Uterus (tissue), 2 donors: ENCODE data around the gene UBAP1.
"Not testable (repeated sequence)": the region's sequence is repeated elsewhere in the genome, so short reads cannot be mapped to it uniquely, and the experiment has no call there.

Experiments
- POLR2A ChIP-seq, 2 donors: fragments of 450-650 bp; IDR thresholded peaks; one replicate each; pipeline ENCODE4 v1.6.1; 2016; ENCODE audit warnings: antibody characterized with exemption in 2 of 2, mild to moderate bottlenecking in 1 of 2, moderate library complexity in 1 of 2
- TF ChIP-seq, protein P1 (sequence below), 4 experiments: fragments of 200-600 bp in 2 of 4; fragments of 450-650 bp in 2 of 4; sonication (generic) in 2 of 4; IDR thresholded peaks; one replicate each; pipeline ENCODE4 v1.5.1; 2016 to 2019; ENCODE audit warnings: antibody characterized with exemption in 4 of 4, mild to moderate bottlenecking in 2 of 4, moderate library complexity in 1 of 4

DNA sequence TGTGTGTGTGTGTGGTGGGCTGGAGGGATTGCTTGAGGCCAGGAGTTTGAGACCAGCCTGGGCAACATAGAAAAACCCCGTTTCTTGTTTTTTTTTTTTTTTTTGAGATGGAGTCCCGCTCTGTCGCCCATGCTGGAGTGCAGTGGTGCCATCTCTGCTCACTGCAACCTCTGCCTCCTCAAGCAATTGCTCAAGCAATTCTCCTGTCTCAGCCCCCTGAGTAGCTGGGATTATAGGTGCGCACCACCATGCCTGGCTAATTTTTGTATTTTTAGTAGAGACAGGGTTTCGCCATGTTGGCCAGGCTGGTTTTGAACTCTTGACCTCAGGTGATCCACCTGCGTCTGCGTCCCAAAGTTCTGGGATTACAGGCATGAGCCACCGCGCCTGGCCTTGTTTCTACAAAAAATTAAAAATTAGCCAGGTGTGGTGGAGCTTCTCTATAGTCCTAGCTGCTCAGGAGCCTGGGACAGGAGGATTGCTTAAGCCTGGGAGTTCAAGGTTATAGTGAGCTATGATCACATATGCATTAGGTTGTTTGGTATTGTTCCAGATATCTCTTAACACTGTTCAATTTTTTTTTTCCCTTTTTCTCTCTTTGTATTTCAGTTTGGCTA, 47.4 kb downstream of the UBAP1 start:
- TF ChIP-seq, protein P1, sequence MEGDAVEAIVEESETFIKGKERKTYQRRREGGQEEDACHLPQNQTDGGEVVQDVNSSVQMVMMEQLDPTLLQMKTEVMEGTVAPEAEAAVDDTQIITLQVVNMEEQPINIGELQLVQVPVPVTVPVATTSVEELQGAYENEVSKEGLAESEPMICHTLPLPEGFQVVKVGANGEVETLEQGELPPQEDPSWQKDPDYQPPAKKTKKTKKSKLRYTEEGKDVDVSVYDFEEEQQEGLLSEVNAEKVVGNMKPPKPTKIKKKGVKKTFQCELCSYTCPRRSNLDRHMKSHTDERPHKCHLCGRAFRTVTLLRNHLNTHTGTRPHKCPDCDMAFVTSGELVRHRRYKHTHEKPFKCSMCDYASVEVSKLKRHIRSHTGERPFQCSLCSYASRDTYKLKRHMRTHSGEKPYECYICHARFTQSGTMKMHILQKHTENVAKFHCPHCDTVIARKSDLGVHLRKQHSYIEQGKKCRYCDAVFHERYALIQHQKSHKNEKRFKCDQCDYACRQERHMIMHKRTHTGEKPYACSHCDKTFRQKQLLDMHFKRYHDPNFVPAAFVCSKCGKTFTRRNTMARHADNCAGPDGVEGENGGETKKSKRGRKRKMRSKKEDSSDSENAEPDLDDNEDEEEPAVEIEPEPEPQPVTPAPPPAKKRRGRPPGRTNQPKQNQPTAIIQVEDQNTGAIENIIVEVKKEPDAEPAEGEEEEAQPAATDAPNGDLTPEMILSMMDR (IDR thresholded peaks at IDR 0.05), result not testable (repeated sequence)
- not testable (repeated sequence) for TF ChIP-seq POLR2A (IDR thresholded peaks at IDR 0.05)
